H1 (cell line): ENCODE results near the gene GALNT7. TPM values are rescaled to one million over a fixed set of nuclear protein-coding genes. Genes with fewer than 3 reads are reported as not detected.

Source experiments
- EP300 ChIP-seq, 2 experiments: IDR thresholded peaks; 1 replicate in 1 of 2; 2 replicates in 1 of 2; pipeline ENCODE4 v1.6.1; 2011 to 2012; ENCODE audit warnings: low read depth in 2 of 2, low read length in 2 of 2, mild to moderate bottlenecking in 2 of 2, borderline replicate concordance in 1 of 2, inconsistent platforms in 1 of 2, moderate library complexity in 1 of 2
- JUN ChIP-seq: IDR thresholded peaks from 2 replicates; pipeline ENCODE4 v1.6.1; 2011; ENCODE audit warnings: low read depth, mild to moderate bottlenecking, improper control_type of control experiment, low read length
- MAFK ChIP-seq: IDR thresholded peaks from 2 replicates; pipeline ENCODE4 v1.6.1; 2012; ENCODE audit warnings: low read depth, mild to moderate bottlenecking, improper control_type of control experiment, low read length
- NRF1 ChIP-seq: IDR thresholded peaks from 2 replicates; pipeline ENCODE4 v1.6.1; 2011; ENCODE audit warnings: mild to moderate bottlenecking, low read depth, low read length, improper control_type of control experiment
- SIRT6 ChIP-seq: IDR thresholded peaks from one replicate; pipeline ENCODE4 v1.7.1; 2012; ENCODE audit warnings: low read length, inconsistent platforms
- SP1 ChIP-seq: IDR thresholded peaks from 2 replicates; pipeline ENCODE4 v1.6.1; 2011; ENCODE audit warnings: low read depth, low read length
- SP2 ChIP-seq: IDR thresholded peaks from 2 replicates; pipeline ENCODE4 v1.6.1; 2012; ENCODE audit warnings: mild to moderate bottlenecking, low read length, inconsistent platforms
- TAF7 ChIP-seq: optimal IDR thresholded peaks from 2 replicates; pipeline ENCODE3; 2011; ENCODE audit warnings: low read depth, mild to moderate bottlenecking, inconsistent platforms, low read length, moderate library complexity, borderline replicate concordance
- polyA plus RNA-seq, 7 experiments: library from polyadenylated mRNA; depleted of rRNA in 3 of 7; stranded (reverse) in 5 of 7; unstranded in 2 of 7; fragments of >200 nt in 5 of 7; fragments of 200-250 nt in 2 of 7; gene quantifications; 1 replicate in 5 of 7; 2 replicates in 1 of 7; 4 replicates in 1 of 7; pipeline versions ENCODE4 v1.2.1 to v1.2.3, GENCODE V29; 2011 to 2013; ENCODE audit warnings: missing spikeins in 2 of 7, mixed read lengths in 2 of 7
- total RNA-seq: library from RNA; stranded (reverse); fragmentation: NEBNext Ultra II Directional; extraction: Animal tissue kit (Norgen Biotek cat#: 25700); gene quantifications from 2 replicates; pipeline ENCODE4 v1.2.1, GENCODE V29; 2021
- TF ChIP-seq, protein P1 (sequence below): fragments of 300-600 bp; sonication (generic); IDR thresholded peaks from 2 replicates; pipeline ENCODE4 v1.7.1; 2012; ENCODE audit warnings: low read length, moderate library complexity, mild to moderate bottlenecking, inconsistent platforms; ENCODE audit not compliant: insufficient replicate concordance

GALNT7 gene
- total and polyA plus RNA-seq, 2 of the 8 experiments (the other 6 are each of a cell fraction or from before 2014, with no cell fraction given), result 22.4 to 85.5 TPM

GRCh38 chr4:173217075-173217474 is 48.5 kb downstream of the GALNT7 start (continued):
- TF ChIP-seq, protein P1, sequence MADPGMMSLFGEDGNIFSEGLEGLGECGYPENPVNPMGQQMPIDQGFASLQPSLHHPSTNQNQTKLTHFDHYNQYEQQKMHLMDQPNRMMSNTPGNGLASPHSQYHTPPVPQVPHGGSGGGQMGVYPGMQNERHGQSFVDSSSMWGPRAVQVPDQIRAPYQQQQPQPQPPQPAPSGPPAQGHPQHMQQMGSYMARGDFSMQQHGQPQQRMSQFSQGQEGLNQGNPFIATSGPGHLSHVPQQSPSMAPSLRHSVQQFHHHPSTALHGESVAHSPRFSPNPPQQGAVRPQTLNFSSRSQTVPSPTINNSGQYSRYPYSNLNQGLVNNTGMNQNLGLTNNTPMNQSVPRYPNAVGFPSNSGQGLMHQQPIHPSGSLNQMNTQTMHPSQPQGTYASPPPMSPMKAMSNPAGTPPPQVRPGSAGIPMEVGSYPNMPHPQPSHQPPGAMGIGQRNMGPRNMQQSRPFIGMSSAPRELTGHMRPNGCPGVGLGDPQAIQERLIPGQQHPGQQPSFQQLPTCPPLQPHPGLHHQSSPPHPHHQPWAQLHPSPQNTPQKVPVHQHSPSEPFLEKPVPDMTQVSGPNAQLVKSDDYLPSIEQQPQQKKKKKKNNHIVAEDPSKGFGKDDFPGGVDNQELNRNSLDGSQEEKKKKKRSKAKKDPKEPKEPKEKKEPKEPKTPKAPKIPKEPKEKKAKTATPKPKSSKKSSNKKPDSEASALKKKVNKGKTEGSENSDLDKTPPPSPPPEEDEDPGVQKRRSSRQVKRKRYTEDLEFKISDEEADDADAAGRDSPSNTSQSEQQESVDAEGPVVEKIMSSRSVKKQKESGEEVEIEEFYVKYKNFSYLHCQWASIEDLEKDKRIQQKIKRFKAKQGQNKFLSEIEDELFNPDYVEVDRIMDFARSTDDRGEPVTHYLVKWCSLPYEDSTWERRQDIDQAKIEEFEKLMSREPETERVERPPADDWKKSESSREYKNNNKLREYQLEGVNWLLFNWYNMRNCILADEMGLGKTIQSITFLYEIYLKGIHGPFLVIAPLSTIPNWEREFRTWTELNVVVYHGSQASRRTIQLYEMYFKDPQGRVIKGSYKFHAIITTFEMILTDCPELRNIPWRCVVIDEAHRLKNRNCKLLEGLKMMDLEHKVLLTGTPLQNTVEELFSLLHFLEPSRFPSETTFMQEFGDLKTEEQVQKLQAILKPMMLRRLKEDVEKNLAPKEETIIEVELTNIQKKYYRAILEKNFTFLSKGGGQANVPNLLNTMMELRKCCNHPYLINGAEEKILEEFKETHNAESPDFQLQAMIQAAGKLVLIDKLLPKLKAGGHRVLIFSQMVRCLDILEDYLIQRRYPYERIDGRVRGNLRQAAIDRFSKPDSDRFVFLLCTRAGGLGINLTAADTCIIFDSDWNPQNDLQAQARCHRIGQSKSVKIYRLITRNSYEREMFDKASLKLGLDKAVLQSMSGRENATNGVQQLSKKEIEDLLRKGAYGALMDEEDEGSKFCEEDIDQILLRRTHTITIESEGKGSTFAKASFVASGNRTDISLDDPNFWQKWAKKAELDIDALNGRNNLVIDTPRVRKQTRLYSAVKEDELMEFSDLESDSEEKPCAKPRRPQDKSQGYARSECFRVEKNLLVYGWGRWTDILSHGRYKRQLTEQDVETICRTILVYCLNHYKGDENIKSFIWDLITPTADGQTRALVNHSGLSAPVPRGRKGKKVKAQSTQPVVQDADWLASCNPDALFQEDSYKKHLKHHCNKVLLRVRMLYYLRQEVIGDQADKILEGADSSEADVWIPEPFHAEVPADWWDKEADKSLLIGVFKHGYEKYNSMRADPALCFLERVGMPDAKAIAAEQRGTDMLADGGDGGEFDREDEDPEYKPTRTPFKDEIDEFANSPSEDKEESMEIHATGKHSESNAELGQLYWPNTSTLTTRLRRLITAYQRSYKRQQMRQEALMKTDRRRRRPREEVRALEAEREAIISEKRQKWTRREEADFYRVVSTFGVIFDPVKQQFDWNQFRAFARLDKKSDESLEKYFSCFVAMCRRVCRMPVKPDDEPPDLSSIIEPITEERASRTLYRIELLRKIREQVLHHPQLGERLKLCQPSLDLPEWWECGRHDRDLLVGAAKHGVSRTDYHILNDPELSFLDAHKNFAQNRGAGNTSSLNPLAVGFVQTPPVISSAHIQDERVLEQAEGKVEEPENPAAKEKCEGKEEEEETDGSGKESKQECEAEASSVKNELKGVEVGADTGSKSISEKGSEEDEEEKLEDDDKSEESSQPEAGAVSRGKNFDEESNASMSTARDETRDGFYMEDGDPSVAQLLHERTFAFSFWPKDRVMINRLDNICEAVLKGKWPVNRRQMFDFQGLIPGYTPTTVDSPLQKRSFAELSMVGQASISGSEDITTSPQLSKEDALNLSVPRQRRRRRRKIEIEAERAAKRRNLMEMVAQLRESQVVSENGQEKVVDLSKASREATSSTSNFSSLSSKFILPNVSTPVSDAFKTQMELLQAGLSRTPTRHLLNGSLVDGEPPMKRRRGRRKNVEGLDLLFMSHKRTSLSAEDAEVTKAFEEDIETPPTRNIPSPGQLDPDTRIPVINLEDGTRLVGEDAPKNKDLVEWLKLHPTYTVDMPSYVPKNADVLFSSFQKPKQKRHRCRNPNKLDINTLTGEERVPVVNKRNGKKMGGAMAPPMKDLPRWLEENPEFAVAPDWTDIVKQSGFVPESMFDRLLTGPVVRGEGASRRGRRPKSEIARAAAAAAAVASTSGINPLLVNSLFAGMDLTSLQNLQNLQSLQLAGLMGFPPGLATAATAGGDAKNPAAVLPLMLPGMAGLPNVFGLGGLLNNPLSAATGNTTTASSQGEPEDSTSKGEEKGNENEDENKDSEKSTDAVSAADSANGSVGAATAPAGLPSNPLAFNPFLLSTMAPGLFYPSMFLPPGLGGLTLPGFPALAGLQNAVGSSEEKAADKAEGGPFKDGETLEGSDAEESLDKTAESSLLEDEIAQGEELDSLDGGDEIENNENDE, result no peak
- TF ChIP-seq TAF7 (no peak), EP300 (IDR thresholded peaks at IDR 0.05; ENCODE audit: borderline replicate concordance in 1 of 2, low read depth in 2 of 2, low read length in 2 of 2) (no peak), SP1 (no peak), SP2 (no peak), NRF1 (no peak), JUN (no peak), MAFK (no peak), SIRT6 (no peak)
